ENCODE results near the gene SAA2. TPM values are rescaled to one million over a fixed set of nuclear protein-coding genes. Genes with fewer than 3 reads are reported as not detected.
"Not testable (repeated sequence)": the region's sequence is repeated elsewhere in the genome, so short reads cannot be mapped to it uniquely, and the experiment has no call there.

Gene SAA2
- total and polyA plus RNA-seq, 3 donors from 2014 or later: 1.7 to 2.4 (median 2.1) TPM

- WGBS, 2 donors: 78 to 92% methylated on average over 11 of the region's 11 CpGs
- no peak for TF ChIP-seq CTCF (IDR thresholded peaks at IDR 0.05)
- TF ChIP-seq POLR2A (IDR thresholded peaks at IDR 0.05): no peak
- no peak for DNase-seq
Measured at GRCh38 chr11:18253778-18254338, 5.4 kb upstream of the SAA2 start.

GRCh38 chr11:18253233-18253632, 4.8 kb upstream of the SAA2 start:
- intact Hi-C loops (cut with DNase I; ENCODE audit: low total_unique reads): no loop called here

More at GRCh38 chr11:18253778-18254338, 5.4 kb upstream of the SAA2 start:
- H3K27me3 ChIP-seq: no peaks in the 10 kb centered on the region
- H3K27ac ChIP-seq: no peak overlapping the region
- no peaks in the 10 kb centered on the region for H3K9me3 ChIP-seq
- no peaks in the 10 kb centered on the region for H3K36me3 ChIP-seq (ENCODE audit: low read depth, missing control alignments)
- intact Hi-C loops (cut with DNase I; ENCODE audit: low total_unique reads): no loop called here
- no peak overlapping the region for H3K4me3 ChIP-seq
- H3K4me1 ChIP-seq: no peaks in the 10 kb centered on the region

GRCh38 chr11:18247191-18247581, 1.3 kb downstream of the SAA2 start:
- H3K36me3 ChIP-seq (ENCODE audit: low read depth, missing control alignments); H3K4me3 ChIP-seq; H3K4me1 ChIP-seq; intact Hi-C loops (cut with DNase I; ENCODE audit: low total_unique reads); H3K9me3 ChIP-seq; DNase-seq; H3K27ac ChIP-seq; H3K27me3 ChIP-seq: not testable (repeated sequence)
- WGBS, 2 donors: 74 to 97% methylated on average over 3 to 4 of the region's 6 CpGs

More at GRCh38 chr11:18253233-18253632, 4.8 kb upstream of the SAA2 start:
- TF ChIP-seq CTCF (IDR thresholded peaks at IDR 0.05) (no peak), POLR2A (IDR thresholded peaks at IDR 0.05) (no peak)
- Histone ChIP-seq H3K4me1 (no peaks in the 10 kb centered on the region), H3K27me3 (no peaks in the 10 kb centered on the region), H3K27ac (no peak overlapping the region), H3K9me3 (no peaks in the 10 kb centered on the region), H3K4me3 (no peak overlapping the region), H3K36me3 (ENCODE audit: low read depth, missing control alignments) (no peaks in the 10 kb centered on the region)
- no peak for DNase-seq
- 91 to 92% methylated on average over 3 of the region's 3 CpGs for WGBS, 2 donors

- H3K36me3 ChIP-seq (ENCODE audit: low read depth, missing control alignments); H3K4me3 ChIP-seq; H3K9me3 ChIP-seq; H3K27me3 ChIP-seq; DNase-seq; H3K27ac ChIP-seq; intact Hi-C loops (cut with DNase I; ENCODE audit: low total_unique reads); H3K4me1 ChIP-seq: not testable (repeated sequence)
- WGBS, 2 donors: 82 to 84% methylated on average over 10 to 11 of the region's 11 CpGs
Measured at GRCh38 chr11:18246379-18247190, 1.9 kb downstream of the SAA2 start.

- no peak overlapping the region for H3K4me3 ChIP-seq
- TF ChIP-seq POLR2A (IDR thresholded peaks at IDR 0.05): no peak
- no peak for TF ChIP-seq CTCF (IDR thresholded peaks at IDR 0.05)
- WGBS, 2 donors: 49 to 74% methylated on average over 5 to 6 of the region's 6 CpGs
- no peak for DNase-seq
- no peaks in the 10 kb centered on the region for H3K27me3 ChIP-seq
- intact Hi-C loops (cut with DNase I; ENCODE audit: low total_unique reads): no loop called here
- H3K9me3 ChIP-seq: no peaks in the 10 kb centered on the region
- no peaks in the 10 kb centered on the region for H3K4me1 ChIP-seq
- H3K36me3 ChIP-seq (ENCODE audit: low read depth, missing control alignments): no peaks in the 10 kb centered on the region
- H3K27ac ChIP-seq: no peak overlapping the region
Measured at GRCh38 chr11:18245396-18245795, 3.1 kb downstream of the SAA2 start.
